Neural cell (in vitro differentiated cells): ENCODE measurements around the gene CPAMD8.

Source experiments
- EP300 ChIP-seq: fragments of 450-650 bp; conservative IDR thresholded peaks from 2 replicates; pipeline ENCODE4 v1.6.1; 2014; ENCODE audit warnings: antibody characterized with exemption, mild to moderate bottlenecking, moderate library complexity; ENCODE audit not compliant: poor library complexity, severe bottlenecking
- EZH2 ChIP-seq: fragments of 200-600, 300-800 bp; shearing (Covaris generic), sonication (generic); IDR thresholded peaks from 2 replicates; pipeline ENCODE4 v1.6.1; 2014; ENCODE audit warnings: antibody characterized with exemption, low read length, borderline replicate concordance, mild to moderate bottlenecking; ENCODE audit not compliant: insufficient read depth, poor library complexity, severe bottlenecking
- MXI1 ChIP-seq: fragments of 450-650 bp; conservative IDR thresholded peaks from 2 replicates; pipeline ENCODE4 v1.6.1; 2014; ENCODE audit warnings: antibody characterized with exemption, mild to moderate bottlenecking; ENCODE audit not compliant: poor library complexity, severe bottlenecking
- POLR2AphosphoS5 ChIP-seq: IDR thresholded peaks from 2 replicates; pipeline ENCODE4 v1.6.1; 2012
- SMC3 ChIP-seq: fragments of 450-650 bp; conservative IDR thresholded peaks from 2 replicates; pipeline ENCODE4 v1.6.1; 2014; ENCODE audit warnings: antibody characterized with exemption, mild to moderate bottlenecking, moderate library complexity; ENCODE audit not compliant: poor library complexity
- TAF1 ChIP-seq: IDR thresholded peaks from 2 replicates; pipeline ENCODE4 v1.6.1; 2012; ENCODE audit warnings: low read depth
- TF ChIP-seq, protein P1 (sequence below): fragments of 450-650 bp; IDR thresholded peaks from 2 replicates; pipeline ENCODE4 v1.5.1; 2014; ENCODE audit warnings: antibody characterized with exemption, mild to moderate bottlenecking, moderate library complexity; ENCODE audit not compliant: poor library complexity, severe bottlenecking
- TF ChIP-seq, protein P2 (sequence below): IDR thresholded peaks from 2 replicates; pipeline ENCODE4 v1.6.1; 2012; ENCODE audit warnings: borderline replicate concordance

DNA sequence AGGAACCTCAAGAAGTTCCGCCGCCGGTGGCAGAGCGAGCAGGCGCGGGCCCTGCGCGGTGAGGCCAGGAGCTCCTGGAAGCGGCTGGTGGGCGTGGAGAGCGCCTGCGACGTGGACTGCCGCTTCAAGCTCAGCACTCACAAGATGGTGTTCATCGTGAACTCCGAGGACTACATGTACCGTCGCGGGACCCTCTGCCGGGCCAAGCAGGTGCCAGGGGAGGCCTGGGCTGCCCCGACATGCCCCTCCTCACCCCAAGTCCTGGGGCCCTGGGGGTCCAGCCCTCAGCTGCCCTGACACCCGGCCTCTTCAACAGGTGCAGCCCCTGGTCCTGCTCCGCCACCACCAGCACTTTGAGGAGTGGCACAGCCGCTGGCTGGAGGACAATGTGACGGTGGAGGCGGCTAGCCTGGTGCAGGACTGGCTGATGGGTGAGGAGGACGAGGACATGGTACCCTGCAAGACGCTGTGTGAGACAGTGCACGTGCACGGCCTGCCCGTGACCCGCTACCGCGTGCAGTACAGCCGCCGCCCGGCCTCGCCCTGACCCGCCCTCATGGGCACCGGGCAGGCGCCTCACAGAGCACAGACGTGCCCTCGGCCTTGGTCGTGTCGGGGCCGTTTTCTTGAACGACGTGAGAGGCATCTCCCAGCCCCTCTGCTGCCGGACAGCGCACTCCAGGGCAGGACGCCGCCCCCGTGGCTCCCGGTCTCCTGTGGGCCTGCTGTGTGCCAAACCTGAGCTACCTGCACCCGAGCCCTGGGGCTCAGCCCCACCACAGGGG, 148.2 kb downstream of the CPAMD8 start:
- TF ChIP-seq, protein P1, sequence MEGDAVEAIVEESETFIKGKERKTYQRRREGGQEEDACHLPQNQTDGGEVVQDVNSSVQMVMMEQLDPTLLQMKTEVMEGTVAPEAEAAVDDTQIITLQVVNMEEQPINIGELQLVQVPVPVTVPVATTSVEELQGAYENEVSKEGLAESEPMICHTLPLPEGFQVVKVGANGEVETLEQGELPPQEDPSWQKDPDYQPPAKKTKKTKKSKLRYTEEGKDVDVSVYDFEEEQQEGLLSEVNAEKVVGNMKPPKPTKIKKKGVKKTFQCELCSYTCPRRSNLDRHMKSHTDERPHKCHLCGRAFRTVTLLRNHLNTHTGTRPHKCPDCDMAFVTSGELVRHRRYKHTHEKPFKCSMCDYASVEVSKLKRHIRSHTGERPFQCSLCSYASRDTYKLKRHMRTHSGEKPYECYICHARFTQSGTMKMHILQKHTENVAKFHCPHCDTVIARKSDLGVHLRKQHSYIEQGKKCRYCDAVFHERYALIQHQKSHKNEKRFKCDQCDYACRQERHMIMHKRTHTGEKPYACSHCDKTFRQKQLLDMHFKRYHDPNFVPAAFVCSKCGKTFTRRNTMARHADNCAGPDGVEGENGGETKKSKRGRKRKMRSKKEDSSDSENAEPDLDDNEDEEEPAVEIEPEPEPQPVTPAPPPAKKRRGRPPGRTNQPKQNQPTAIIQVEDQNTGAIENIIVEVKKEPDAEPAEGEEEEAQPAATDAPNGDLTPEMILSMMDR, result no peak
- TF ChIP-seq EZH2 (no peak), POLR2AphosphoS5 (no peak), SMC3 (no peak), EP300 (no peak), TAF1 (no peak), MXI1 (no peak)
- TF ChIP-seq, protein P2, sequence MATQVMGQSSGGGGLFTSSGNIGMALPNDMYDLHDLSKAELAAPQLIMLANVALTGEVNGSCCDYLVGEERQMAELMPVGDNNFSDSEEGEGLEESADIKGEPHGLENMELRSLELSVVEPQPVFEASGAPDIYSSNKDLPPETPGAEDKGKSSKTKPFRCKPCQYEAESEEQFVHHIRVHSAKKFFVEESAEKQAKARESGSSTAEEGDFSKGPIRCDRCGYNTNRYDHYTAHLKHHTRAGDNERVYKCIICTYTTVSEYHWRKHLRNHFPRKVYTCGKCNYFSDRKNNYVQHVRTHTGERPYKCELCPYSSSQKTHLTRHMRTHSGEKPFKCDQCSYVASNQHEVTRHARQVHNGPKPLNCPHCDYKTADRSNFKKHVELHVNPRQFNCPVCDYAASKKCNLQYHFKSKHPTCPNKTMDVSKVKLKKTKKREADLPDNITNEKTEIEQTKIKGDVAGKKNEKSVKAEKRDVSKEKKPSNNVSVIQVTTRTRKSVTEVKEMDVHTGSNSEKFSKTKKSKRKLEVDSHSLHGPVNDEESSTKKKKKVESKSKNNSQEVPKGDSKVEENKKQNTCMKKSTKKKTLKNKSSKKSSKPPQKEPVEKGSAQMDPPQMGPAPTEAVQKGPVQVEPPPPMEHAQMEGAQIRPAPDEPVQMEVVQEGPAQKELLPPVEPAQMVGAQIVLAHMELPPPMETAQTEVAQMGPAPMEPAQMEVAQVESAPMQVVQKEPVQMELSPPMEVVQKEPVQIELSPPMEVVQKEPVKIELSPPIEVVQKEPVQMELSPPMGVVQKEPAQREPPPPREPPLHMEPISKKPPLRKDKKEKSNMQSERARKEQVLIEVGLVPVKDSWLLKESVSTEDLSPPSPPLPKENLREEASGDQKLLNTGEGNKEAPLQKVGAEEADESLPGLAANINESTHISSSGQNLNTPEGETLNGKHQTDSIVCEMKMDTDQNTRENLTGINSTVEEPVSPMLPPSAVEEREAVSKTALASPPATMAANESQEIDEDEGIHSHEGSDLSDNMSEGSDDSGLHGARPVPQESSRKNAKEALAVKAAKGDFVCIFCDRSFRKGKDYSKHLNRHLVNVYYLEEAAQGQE, result no peak
